ENCODE measurements around the gene PRODH.
"Not testable (repeated sequence)": the region's sequence is repeated elsewhere in the genome, so short reads cannot be mapped to it uniquely, and the experiment has no call there.

PRODH gene

GRCh38 chr22:18977824-18978425 lies 41.8 kb upstream of the PRODH start:
- TF ChIP-seq CTCF (IDR thresholded peaks at IDR 0.05; ENCODE audit: low read depth, low read length): no peak
- DNase-seq (ENCODE audit: extremely low read depth, low read depth): no peak

GRCh38 chr22:18976197-18976751 lies 40.2 kb upstream of the PRODH start:
- no peak for DNase-seq (ENCODE audit: extremely low read depth, low read depth)
- no peak for TF ChIP-seq CTCF (IDR thresholded peaks at IDR 0.05; ENCODE audit: low read depth, low read length)

GRCh38 chr22:18975434-18976196 lies 39.5 kb upstream of the PRODH start:
- DNase-seq (ENCODE audit: extremely low read depth, low read depth): no peak
- TF ChIP-seq CTCF (IDR thresholded peaks at IDR 0.05; ENCODE audit: low read depth, low read length): no peak

GRCh38 chr22:18974477-18975180 lies 38.5 kb upstream of the PRODH start:
- no peak for DNase-seq (ENCODE audit: extremely low read depth, low read depth)
- no peak for TF ChIP-seq CTCF (IDR thresholded peaks at IDR 0.05; ENCODE audit: low read depth, low read length)

- DNase-seq (ENCODE audit: extremely low read depth, low read depth): no peak
- no peak for TF ChIP-seq CTCF (IDR thresholded peaks at IDR 0.05; ENCODE audit: low read depth, low read length)
These were observed 37.4 kb upstream of the PRODH start for GRCh38 chr22:18973264-18974031.

- not testable (repeated sequence) for DNase-seq (ENCODE audit: extremely low read depth, low read depth)
These were observed 36.5 kb upstream of the PRODH start for GRCh38 chr22:18972591-18972990.

- not testable (repeated sequence) for DNase-seq (ENCODE audit: extremely low read depth, low read depth)
These were observed 35.9 kb upstream of the PRODH start for GRCh38 chr22:18972029-18972428.

Measured in AG09319 (cell line).